ENCODE measurements around the gene MSI2. TPM values are rescaled to one million over a fixed set of nuclear protein-coding genes. Genes with fewer than 3 reads are reported as not detected.

The MSI2 gene
- total RNA-seq, 4 donors from 2014 or later, result 15.9 to 22.9 (median 17.0) TPM

DNA sequence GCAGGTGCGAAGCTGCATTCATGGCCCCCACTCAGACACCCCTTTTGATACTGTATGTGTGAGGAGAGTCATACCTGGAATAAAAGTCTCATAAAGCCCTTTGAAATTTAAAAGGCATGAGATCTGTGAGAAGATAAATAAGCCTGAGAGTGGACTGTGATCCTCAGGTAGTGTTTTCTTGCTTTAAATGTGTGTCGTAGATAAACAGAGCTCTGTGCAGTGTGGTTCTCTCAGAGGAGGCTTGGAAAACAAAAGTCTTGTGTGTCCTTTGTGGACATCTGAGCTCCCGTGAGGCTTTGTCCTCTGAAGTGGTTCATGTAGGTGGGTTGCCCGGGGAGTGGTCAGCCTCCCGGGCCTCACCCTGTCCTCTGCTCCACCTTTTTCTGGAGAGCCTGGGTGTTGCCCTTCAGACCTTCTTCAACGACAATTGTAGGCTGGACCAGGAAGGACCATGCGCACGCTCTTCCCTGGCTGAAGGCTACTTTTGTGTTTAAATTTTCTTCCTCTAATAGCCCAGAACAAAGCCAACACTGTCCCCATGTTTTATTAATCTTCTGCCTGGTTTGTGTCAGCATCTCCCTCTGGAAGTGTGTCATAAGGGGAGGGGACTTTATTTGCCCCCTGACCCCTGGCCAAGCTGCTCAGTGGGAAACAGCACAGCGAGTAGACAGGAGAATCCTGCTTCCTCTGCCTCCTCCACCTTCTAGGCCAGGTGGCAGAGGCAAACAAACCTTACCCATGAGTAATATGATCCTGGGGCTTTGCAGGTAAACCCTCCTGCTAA lies 151.2 kb downstream of the MSI2 start:
- DNase-seq, result no peak
- intact Hi-C loops (cut with DNase I), result no loop called here
- WGBS, 2 donors, result 78 to 84% methylated on average over 8 to 9 of the region's 9 CpGs
- Histone ChIP-seq H3K9me3 (no peaks in the 10 kb centered on the region), H3K27ac (no peak overlapping the region), H3K36me3 (peaks cover 0 to 21% (median 0%) of the 10 kb centered on the region in 3 donors), H3K27me3 (no peaks in the 10 kb centered on the region), H3K4me1 (peaks cover 0 to 43% (median 3%) of the 10 kb centered on the region in 3 donors), H3K4me3 (no peak overlapping the region)
- TF ChIP-seq, protein P1, sequence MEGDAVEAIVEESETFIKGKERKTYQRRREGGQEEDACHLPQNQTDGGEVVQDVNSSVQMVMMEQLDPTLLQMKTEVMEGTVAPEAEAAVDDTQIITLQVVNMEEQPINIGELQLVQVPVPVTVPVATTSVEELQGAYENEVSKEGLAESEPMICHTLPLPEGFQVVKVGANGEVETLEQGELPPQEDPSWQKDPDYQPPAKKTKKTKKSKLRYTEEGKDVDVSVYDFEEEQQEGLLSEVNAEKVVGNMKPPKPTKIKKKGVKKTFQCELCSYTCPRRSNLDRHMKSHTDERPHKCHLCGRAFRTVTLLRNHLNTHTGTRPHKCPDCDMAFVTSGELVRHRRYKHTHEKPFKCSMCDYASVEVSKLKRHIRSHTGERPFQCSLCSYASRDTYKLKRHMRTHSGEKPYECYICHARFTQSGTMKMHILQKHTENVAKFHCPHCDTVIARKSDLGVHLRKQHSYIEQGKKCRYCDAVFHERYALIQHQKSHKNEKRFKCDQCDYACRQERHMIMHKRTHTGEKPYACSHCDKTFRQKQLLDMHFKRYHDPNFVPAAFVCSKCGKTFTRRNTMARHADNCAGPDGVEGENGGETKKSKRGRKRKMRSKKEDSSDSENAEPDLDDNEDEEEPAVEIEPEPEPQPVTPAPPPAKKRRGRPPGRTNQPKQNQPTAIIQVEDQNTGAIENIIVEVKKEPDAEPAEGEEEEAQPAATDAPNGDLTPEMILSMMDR (IDR thresholded peaks at IDR 0.05), result no peak
- TF ChIP-seq POLR2A (IDR thresholded peaks at IDR 0.05), result no peak

DNA sequence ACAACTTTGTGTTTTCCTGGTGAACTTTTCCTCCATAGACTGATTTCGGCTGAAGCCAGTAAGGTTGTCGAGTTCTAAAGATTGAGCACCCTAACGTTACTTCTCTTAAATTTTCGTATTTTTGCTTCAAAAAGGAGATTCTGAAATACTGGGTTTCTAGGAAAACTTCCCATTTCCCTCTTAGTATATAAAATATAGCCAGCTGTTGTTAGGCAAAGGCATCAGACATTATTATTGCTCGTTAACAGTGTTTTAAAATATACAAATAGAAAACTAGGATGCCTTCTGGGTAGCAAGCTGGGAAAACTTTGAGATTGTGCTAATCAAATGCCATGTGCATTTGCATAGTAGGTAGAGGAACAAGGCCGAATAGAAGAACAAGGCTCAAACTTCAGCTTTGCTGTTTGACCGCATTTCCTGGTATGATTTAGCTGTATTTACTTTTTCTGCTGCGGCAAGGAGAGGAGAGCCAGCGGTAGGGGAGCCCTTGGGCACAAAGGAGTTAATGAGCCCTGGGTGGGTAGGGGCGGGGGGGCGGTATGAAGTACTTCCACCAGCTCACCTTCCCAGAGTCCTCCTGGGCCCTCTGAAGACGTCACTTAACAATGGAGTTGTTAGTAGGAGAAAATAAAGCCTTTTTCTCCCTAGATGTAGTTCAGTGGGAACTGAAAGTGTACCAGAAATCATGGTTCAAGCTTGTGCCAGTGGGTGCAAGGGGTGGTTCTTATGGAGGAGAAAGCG lies 151.9 kb downstream of the MSI2 start:
- no peak overlapping the region for H3K4me3 ChIP-seq
- TF ChIP-seq POLR2A (IDR thresholded peaks at IDR 0.05), result no peak
- TF ChIP-seq, protein P1 (IDR thresholded peaks at IDR 0.05), result no peak
- no peaks in the 10 kb centered on the region for H3K27me3 ChIP-seq
- no peak for DNase-seq
- H3K4me1 ChIP-seq, result peaks cover 0 to 36% (median 3%) of the 10 kb centered on the region in 3 donors
- 81 to 85% methylated on average over 13 of the region's 13 CpGs for WGBS, 2 donors
- intact Hi-C loops (cut with DNase I), result no loop called here
- no peak overlapping the region for H3K27ac ChIP-seq
- peaks cover 0 to 17% (median 0%) of the 10 kb centered on the region in 3 donors for H3K36me3 ChIP-seq
- H3K9me3 ChIP-seq, result no peaks in the 10 kb centered on the region

DNA sequence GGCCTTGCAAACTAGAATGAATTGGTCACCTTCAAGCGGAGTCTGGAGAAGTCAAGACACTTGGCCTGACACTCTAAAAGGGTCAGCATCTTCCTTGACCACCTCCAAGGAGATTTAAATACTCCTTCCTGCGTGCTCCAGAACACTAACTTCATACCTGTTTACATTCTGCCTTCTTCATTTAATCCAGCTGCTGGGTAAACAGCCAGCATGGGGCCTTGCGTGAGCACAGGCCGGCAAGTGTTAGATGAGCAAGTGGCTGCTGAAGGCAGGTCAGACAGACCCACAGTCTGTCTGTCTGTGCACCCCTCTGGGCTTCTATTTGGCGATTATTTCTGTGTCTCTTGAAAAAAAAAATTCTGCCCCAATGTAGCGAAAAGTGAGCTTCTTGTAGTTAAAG lies 153.8 kb downstream of the MSI2 start:
- intact Hi-C loops (cut with DNase I), result no loop called here
- WGBS, 2 donors, result 76 to 80% methylated on average over 6 of the region's 6 CpGs

DNA sequence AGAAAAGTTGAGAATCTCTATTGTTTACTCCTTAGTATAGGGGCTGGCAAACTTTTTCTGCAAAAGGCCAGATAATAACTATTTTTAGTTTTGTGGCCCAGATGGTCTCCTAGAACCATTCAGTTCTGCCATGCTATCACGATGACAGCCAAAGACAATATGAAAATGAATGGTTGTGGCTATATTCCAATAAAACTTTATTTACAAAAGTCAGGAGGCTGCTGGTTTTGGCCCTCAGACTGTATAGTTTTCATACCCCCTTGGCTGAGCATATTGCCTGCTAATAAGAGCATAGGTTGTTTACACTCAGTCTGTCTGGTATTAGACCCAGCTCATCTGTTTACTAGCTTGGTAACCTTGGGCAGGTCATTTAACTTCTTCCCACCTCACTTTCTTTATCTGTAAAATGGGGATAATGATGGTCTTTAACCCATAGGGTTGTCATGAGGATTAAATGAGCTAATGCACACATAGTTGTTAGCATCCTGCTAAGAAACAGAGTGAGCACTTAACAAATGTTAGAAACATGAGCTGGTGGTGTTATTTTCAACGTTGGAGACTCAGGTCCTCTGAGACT lies 156.3 kb downstream of the MSI2 start:
- no peak for DNase-seq
- H3K4me3 ChIP-seq, result no peak overlapping the region
- H3K36me3 ChIP-seq, result no peaks in the 10 kb centered on the region
- H3K9me3 ChIP-seq, result no peaks in the 10 kb centered on the region
- no peaks in the 10 kb centered on the region for H3K27me3 ChIP-seq
- TF ChIP-seq, protein P1 (IDR thresholded peaks at IDR 0.05), result no peak
- 27 to 48% methylated on average over 2 of the region's 2 CpGs for WGBS, 2 donors
- no peak overlapping the region for H3K27ac ChIP-seq
- intact Hi-C loops (cut with DNase I), result no loop called here
- peaks cover 0 to 4% (median 0%) of the 10 kb centered on the region in 3 donors for H3K4me1 ChIP-seq

More for the DNA sequence above, 153.8 kb downstream of the MSI2 start:
- DNase-seq, result no peak
- H3K27ac ChIP-seq, result no peak overlapping the region
- H3K27me3 ChIP-seq, result no peaks in the 10 kb centered on the region
- H3K4me1 ChIP-seq, result peaks cover 0 to 28% (median 3%) of the 10 kb centered on the region in 3 donors
- H3K4me3 ChIP-seq, result no peak overlapping the region
- no peaks in the 10 kb centered on the region for H3K36me3 ChIP-seq
- H3K9me3 ChIP-seq, result no peaks in the 10 kb centered on the region
- no peak for TF ChIP-seq POLR2A (IDR thresholded peaks at IDR 0.05)
- TF ChIP-seq, protein P1 (IDR thresholded peaks at IDR 0.05), result no peak
